ENCODE data around the gene FOSB. TPM values are rescaled to one million over a fixed set of nuclear protein-coding genes. Genes with fewer than 3 reads are reported as not detected.

FOSB gene
- total and polyA plus RNA-seq, 2 experiments from 2014 or later: 0.55 to 1.9 TPM

- Histone ChIP-seq H4K20me1 (replicated peaks; ENCODE audit: insufficient read depth) (no peaks in the 10 kb centered on the region), H3K4me3 (no peak overlapping the region), H3K9me2 (ENCODE audit: insufficient read depth) (no peaks in the 10 kb centered on the region), H3K4me1 (ENCODE audit: insufficient read depth) (peaks cover 25% of the 10 kb centered on the region; the same call in 1 of the 2 replicates), H3K27me3 (ENCODE audit: insufficient read depth) (peaks cover 61% of the 10 kb centered on the region), H3K36me3 (ENCODE audit: insufficient read depth) (no peaks in the 10 kb centered on the region), H3F3A (replicated peaks; ENCODE audit: low read depth) (peaks cover 17% of the 10 kb centered on the region), H3K27ac (ENCODE audit: low read depth) (no peak overlapping the region), H3K79me2 (replicated peaks; ENCODE audit: insufficient read depth) (no peaks in the 10 kb centered on the region), H2AFZ (no peak overlapping the region), H3K4me2 (no peak overlapping the region)
- H3K36me3 Mint-ChIP-seq (ENCODE audit: low read depth): no peaks in the 10 kb centered on the region; the same call in 2 of the 3 replicates
- ATAC-seq (no peak), DNase-seq (ENCODE audit: low spot score) (no peak)
- H3K9me3 Mint-ChIP-seq: no peaks in the 10 kb centered on the region
- no peak overlapping the region for H3K27ac Mint-ChIP-seq
- TF ChIP-seq ZNF462 (CRISPR knock-in tag; IDR thresholded peaks at IDR 0.05) (no peak), ETS1 (IDR thresholded peaks at IDR 0.05) (no peak), NANOG (IDR thresholded peaks at IDR 0.05; ENCODE audit: borderline replicate concordance) (no peak), CREB1 (CRISPR knock-in tag; IDR thresholded peaks at IDR 0.05; ENCODE audit: low read depth) (no peak), CTCF (conservative IDR thresholded peaks at IDR 0.05; ENCODE audit: low read depth in 2 of 2) (no peak), ZNF114 (CRISPR knock-in tag; IDR thresholded peaks at IDR 0.05) (no peak)
- H3K4me1 Mint-ChIP-seq: peaks cover 34% of the 10 kb centered on the region
- H3K4me3 Mint-ChIP-seq: no peak overlapping the region
- peaks cover 42% of the 10 kb centered on the region for H3K27me3 Mint-ChIP-seq (ENCODE audit: insufficient read depth, low read depth, poor library complexity)
Measured at GRCh38 chr19:45470762-45471081, 2.9 kb downstream of the FOSB start.

Data from GM23338 (cell line).